HepG2 (cell line): ENCODE measurements around the gene FAM236C. TPM values are rescaled to one million over a fixed set of nuclear protein-coding genes. Genes with fewer than 3 reads are reported as not detected.
"Not testable (repeated sequence)": the region's sequence is repeated elsewhere in the genome, so short reads cannot be mapped to it uniquely, and the experiment has no call there.

Experiments used
- ATAC-seq: fragments of 200-7000 bp; cut with Tn5 transposase; 3 replicates; pipeline ENCODE4 v1.9.1; 2020; ENCODE audit warnings: mild to moderate bottlenecking, moderate library complexity
- BruUV-seq: library from RNA; stranded (reverse); fragments of 400-500 nt; replicated peaks from 2 replicates; lab custom pipeline; 2021; lab: Mats Ljungman, UMichigan
- CTCF ChIA-PET: fragments of 300-600 bp; formaldehyde crosslinking; extraction: SDS; loops from one replicate; lab custom pipeline; 2021; ENCODE audit warnings: low total read pairs, inconsistent platforms, low intra/inter-chr PET ratio; lab: Yijun Ruan, JAX
- POLR2A ChIA-PET: fragments of 350-600 bp; sonication (Branson Sonifier 250); formaldehyde crosslinking; loops from one replicate; lab custom pipeline; 2020; ENCODE audit warnings: antibody characterized with exemption, inconsistent platforms; lab: Yijun Ruan, JAX
- DNase-seq: peaks from one replicate; pipeline ENCODE4 v3.0.0-alpha.2; 2015; ENCODE audit warnings: low spot score
- FAIRE-seq: peaks from 3 replicates; lab custom pipeline; 2011; peaks lifted over from hg19 to GRCh38; lab: Jason Lieb, UNC
- H2AFZ ChIP-seq: one replicate; pipeline ENCODE4 v1.6.1; 2011; ENCODE audit warnings: low read length, inconsistent platforms
- H3K27ac ChIP-seq: fragments of 300-600 bp; 3 replicates; pipeline ENCODE4 v1.8.0; 2011; ENCODE audit warnings: mixed run types, mild to moderate bottlenecking, mixed read lengths, low read length, inconsistent platforms; ENCODE audit not compliant: insufficient read depth; ENCODE audit errors: extremely low read length
- H3K27me3 ChIP-seq, 2 experiments: fragments of 200-600 bp in 1 of 2; 2 replicates in 1 of 2; 3 replicates in 1 of 2; pipeline versions ENCODE4 v1.6.0 to v1.8.0; 2011; ENCODE audit warnings: low read length in 2 of 2, mild to moderate bottlenecking in 2 of 2, moderate library complexity in 2 of 2, inconsistent platforms in 1 of 2; ENCODE audit not compliant: insufficient read depth in 2 of 2, control insufficient read depth in 1 of 2
- H3K36me3 ChIP-seq, 2 experiments: fragments of 200-600 bp in 1 of 2; replicated peaks in 1 of 2; 2 replicates in 1 of 2; 3 replicates in 1 of 2; pipeline versions ENCODE4 v1.5.1 to v1.8.0; 2011; ENCODE audit warnings: low read length in 2 of 2, inconsistent platforms in 1 of 2; ENCODE audit not compliant: insufficient read depth in 2 of 2, control insufficient read depth in 1 of 2
- H3K4me1 ChIP-seq: 2 replicates; pipeline ENCODE4 v1.5.1; 2012; ENCODE audit warnings: low read length, inconsistent platforms; ENCODE audit not compliant: insufficient read depth
- H3K4me2 ChIP-seq: 2 replicates; pipeline ENCODE4 v1.6.0; 2011; ENCODE audit warnings: low read depth, low read length, inconsistent platforms
- H3K4me3 ChIP-seq, 3 experiments: fragments of 200-600 bp in 1 of 3; sonication (generic), shearing (Covaris generic) in 1 of 3; replicated peaks in 1 of 3; 2 replicates each; pipeline ENCODE4 v1.5.1; 2011 to 2016; ENCODE audit warnings: low read length in 3 of 3, inconsistent platforms in 2 of 3, low read depth in 2 of 3, mild to moderate bottlenecking in 2 of 3, control low read depth in 1 of 3, mixed read lengths in 1 of 3; ENCODE audit not compliant: insufficient read depth in 1 of 3
- H3K79me2 ChIP-seq: one replicate; pipeline ENCODE4 v1.6.1; 2011; ENCODE audit warnings: low read length, inconsistent platforms; ENCODE audit not compliant: insufficient read depth
- H3K9ac ChIP-seq: 2 replicates; pipeline ENCODE4 v1.6.0; 2011; ENCODE audit warnings: mild to moderate bottlenecking, low read depth, low read length, inconsistent platforms; ENCODE audit not compliant: insufficient read depth
- H3K9me3 ChIP-seq: 2 replicates; pipeline ENCODE4 v1.5.1; 2012; ENCODE audit warnings: mild to moderate bottlenecking, low read length
- H4K20me1 ChIP-seq: 2 replicates; pipeline ENCODE4 v1.6.0; 2011; ENCODE audit warnings: inconsistent platforms, mild to moderate bottlenecking, low read length, moderate library complexity; ENCODE audit not compliant: insufficient read depth
- WGBS: methylation state at CpG from one replicate; pipeline ENCODE4 v1.1.6; 2017; ENCODE audit warnings: low lambda C conversion rate; 5-methylcytosine and 5-hydroxymethylcytosine counted together
- in situ Hi-C: cut with HindIII; loops from 2 replicates; pipeline ENCODE4 v1.10.0; 2017; ENCODE audit warnings: low pct_unique_long_range_greater_than_20kb; ENCODE audit not compliant: extremely low pct_ligation_motif_present
- intact Hi-C: fragments of 100-400 bp; cut with micrococcal nuclease; formaldehyde crosslinking; loops from one replicate; pipeline ENCODE4 v1.10.0; 2022; ENCODE audit not compliant: unreplicated experiment
- polyA plus RNA-seq, 8 experiments: library from polyadenylated mRNA; depleted of rRNA in 3 of 8; stranded (reverse) in 7 of 8; unstranded in 1 of 8; fragments of >200 nt; fragmentation: Illumina TruSeq in 4 of 8; extraction: Trizol in 4 of 8; gene quantifications; 2 replicates each; pipeline versions ENCODE4 v1.2.1 to v1.2.3, GENCODE V29; 2011 to 2016; ENCODE audit warnings: low read depth in 4 of 8, missing spikeins in 1 of 8, mixed read lengths in 1 of 8; ENCODE audit not compliant: insufficient read depth in 1 of 8
- total RNA-seq, 5 experiments: library from RNA; depleted of rRNA; stranded (reverse); fragments of >200 nt; fragmentation: Illumina TruSeq; extraction: Trizol; gene quantifications; 2 replicates each; pipeline ENCODE4 v1.2.3, GENCODE V29; 2016; ENCODE audit warnings: low read depth in 1 of 5

The FAM236C gene
- total and polyA plus RNA-seq, 2 of the 13 experiments (the other 11 are each of a cell fraction or from before 2014, with no cell fraction given), result not detected

GRCh38 chrX:72942272-72942671 lies 29.9 kb downstream of the FAM236C start:
- H3K9ac ChIP-seq, BruUV-seq, FAIRE-seq, H3K9me3 ChIP-seq, CTCF ChIA-PET, H3K4me1 ChIP-seq, intact Hi-C loops, H3K79me2 ChIP-seq, ATAC-seq, POLR2A ChIA-PET, H4K20me1 ChIP-seq, H3K27me3 ChIP-seq, in situ Hi-C loops, H3K4me3 ChIP-seq, H3K4me2 ChIP-seq, H3K36me3 ChIP-seq, H2AFZ ChIP-seq, H3K27ac ChIP-seq, DNase-seq: not testable (repeated sequence)
- WGBS, result no CpG with 5 or more reads among the region's 6 CpGs

GRCh38 chrX:72943035-72943818 lies 30.8 kb downstream of the FAM236C start:
- H3K27me3 ChIP-seq, H3K36me3 ChIP-seq, H2AFZ ChIP-seq, POLR2A ChIA-PET, BruUV-seq, intact Hi-C loops, in situ Hi-C loops, H3K27ac ChIP-seq, H4K20me1 ChIP-seq, H3K4me3 ChIP-seq, DNase-seq, H3K9ac ChIP-seq, H3K4me2 ChIP-seq, CTCF ChIA-PET, H3K79me2 ChIP-seq, H3K4me1 ChIP-seq, H3K9me3 ChIP-seq: not testable (repeated sequence)
- FAIRE-seq, result peak; percentile 81
- ATAC-seq, result peak; percentile 83
- WGBS, result no CpG with 5 or more reads among the region's 44 CpGs

- BruUV-seq, POLR2A ChIA-PET: not testable (repeated sequence)
- peak; percentile 88 for FAIRE-seq
Measured at GRCh38 chrX:72943819-72944169, 31.4 kb downstream of the FAM236C start, which contains the start of gene DMRTC1. Gene DMRTC1, minus strand, starts transcription at chrX:72943837. Its CDS starts 68,143 bp downstream, at chrX:72875694.

DNA sequence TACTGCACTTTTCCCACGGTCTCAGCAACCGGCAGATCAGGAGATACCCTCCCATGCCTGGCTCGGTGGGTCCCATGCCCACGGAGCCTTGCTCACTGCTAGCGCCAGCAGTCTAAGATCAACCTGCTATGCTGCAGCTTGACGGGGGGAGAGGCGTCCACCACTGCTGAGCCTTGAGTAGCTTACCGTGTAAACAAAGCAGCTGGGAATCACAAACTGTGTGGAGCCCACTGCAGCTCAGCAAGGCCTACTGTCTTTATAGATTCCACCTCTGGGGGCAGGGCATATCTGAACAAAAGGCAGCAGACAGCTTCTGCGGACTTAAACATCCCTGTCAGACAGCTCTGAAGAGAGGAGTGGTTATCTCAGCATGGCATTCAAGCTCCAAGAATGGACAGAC lies 47.6 kb downstream of the FAM236C start:
- H3K9me3 ChIP-seq, H3K27ac ChIP-seq, in situ Hi-C loops, H3K4me2 ChIP-seq, H4K20me1 ChIP-seq, H3K4me1 ChIP-seq, H3K27me3 ChIP-seq, H3K4me3 ChIP-seq, FAIRE-seq, DNase-seq, POLR2A ChIA-PET, BruUV-seq, CTCF ChIA-PET, intact Hi-C loops, H3K9ac ChIP-seq, H3K79me2 ChIP-seq, H3K36me3 ChIP-seq, H2AFZ ChIP-seq: not testable (repeated sequence)
- peak; percentile 68 for ATAC-seq
- WGBS, result no CpG with 5 or more reads among the region's 9 CpGs

More at GRCh38 chrX:72943819-72944169, 31.4 kb downstream of the FAM236C start, which contains the start of gene DMRTC1:
- H3K9me3 ChIP-seq, H3K36me3 ChIP-seq, H4K20me1 ChIP-seq, H3K4me3 ChIP-seq, H3K4me2 ChIP-seq, H2AFZ ChIP-seq, H3K4me1 ChIP-seq, CTCF ChIA-PET, H3K27ac ChIP-seq, intact Hi-C loops, H3K27me3 ChIP-seq, in situ Hi-C loops, DNase-seq, H3K79me2 ChIP-seq, H3K9ac ChIP-seq: not testable (repeated sequence)
- WGBS, result no CpG with 5 or more reads among the region's 15 CpGs
- peak; percentile 97 for ATAC-seq
